Right lobe of liver (tissue), 4 donors: ENCODE data around the gene MCRIP1.

Experiments used
- CTCF ChIP-seq, 4 donors: fragments of 200-600 bp in 3 of 4; fragments of 450-650 bp in 1 of 4; IDR thresholded peaks; one replicate each; pipeline versions ENCODE4 v1.5.1 to v1.8.0; 2016 to 2022; ENCODE audit warnings: antibody characterized with exemption in 4 of 4, mild to moderate bottlenecking in 2 of 4
- POLR2A ChIP-seq: fragments of 450-650 bp; IDR thresholded peaks from one replicate; pipeline ENCODE4 v1.6.1; 2017; ENCODE audit warnings: antibody characterized with exemption, mild to moderate bottlenecking
- donor health status: DM: no; HTN: no; CAD: no.
- donor health status: DM: no; HTN: no; CAD: no.
- donor health status: DM: no; HTN: yes; CAD: no.

- no peak for TF ChIP-seq CTCF (IDR thresholded peaks at IDR 0.05)
- no peak for TF ChIP-seq POLR2A
Measured at GRCh38 chr17:81852237-81852636, 19.1 kb upstream of the MCRIP1 start.
